K562 (cell line): ENCODE results near the gene FAM174C. TPM values are rescaled to one million over a fixed set of nuclear protein-coding genes. Genes with fewer than 3 reads are reported as not detected.
A peak's percentile ranks its signal among the peaks of the same experiment; 100 is the strongest.

ENCODE experiments used
- ATF4 ChIP-seq: fragments of 450-650 bp; formaldehyde crosslinking; IDR thresholded peaks from 2 replicates; pipeline ENCODE4 v1.4.0; 2022; ENCODE audit warnings: mild to moderate bottlenecking, moderate library complexity
- CGGBP1 ChIP-seq: fragments of 250-450 bp; sonication (Bioruptor Pico); IDR thresholded peaks from 2 replicates; pipeline ENCODE4 v1.9.0; 2021; ENCODE audit warnings: mild to moderate bottlenecking
- DPF2 ChIP-seq: fragments of 450-650 bp; IDR thresholded peaks from 2 replicates; pipeline ENCODE4 v1.6.1; 2016
- EWSR1 ChIP-seq: fragments of 450-650 bp; IDR thresholded peaks from 2 replicates; pipeline ENCODE4 v1.6.1; 2018; ENCODE audit warnings: borderline replicate concordance, mild to moderate bottlenecking, low read depth, moderate library complexity; ENCODE audit not compliant: partially characterized antibody
- IRF9 ChIP-seq: fragments of 450-650 bp; IDR thresholded peaks from 2 replicates; pipeline ENCODE4 v1.6.1; 2016; ENCODE audit warnings: missing biosample characterization, missing genetic modification characterization
- KDM4B ChIP-seq, 2 experiments: fragments of 450-650 bp in 1 of 2; sonication (generic) in 1 of 2; IDR thresholded peaks; 2 replicates each; pipeline ENCODE4 v1.6.1; 2016 to 2017; ENCODE audit warnings: borderline replicate concordance in 2 of 2, antibody characterized with exemption in 1 of 2, low read depth in 1 of 2, mild to moderate bottlenecking in 1 of 2
- MED1 ChIP-seq: sonication (generic); formaldehyde crosslinking; IDR thresholded peaks from 2 replicates; pipeline ENCODE4 v1.8.1; 2023; ENCODE audit warnings: missing genetic modification reagents, borderline replicate concordance
- MIER1 ChIP-seq: fragments of 450-650 bp; IDR thresholded peaks from 2 replicates; pipeline ENCODE4 v1.6.1; 2016; ENCODE audit warnings: antibody characterized with exemption, mild to moderate bottlenecking, low read depth
- MYBL2 ChIP-seq, 2 experiments: fragments of 450-650 bp in 1 of 2; sonication (generic) in 1 of 2; formaldehyde crosslinking in 1 of 2; IDR thresholded peaks; 2 replicates each; pipeline versions ENCODE4 v1.6.1 to v1.8.1; 2017 to 2022; ENCODE audit warnings: borderline replicate concordance in 1 of 2, inconsistent platforms in 1 of 2, low read depth in 1 of 2, mild to moderate bottlenecking in 1 of 2, missing genetic modification reagents in 1 of 2, moderate library complexity in 1 of 2
- NR3C1 ChIP-seq: sonication (generic); formaldehyde crosslinking; IDR thresholded peaks from 2 replicates; pipeline ENCODE4 v1.8.1; 2022; ENCODE audit warnings: missing genetic modification reagents
- PHTF2 ChIP-seq: fragments of 250-450 bp; sonication (Bioruptor Pico); IDR thresholded peaks from 2 replicates; pipeline ENCODE4 v1.5.0; 2021; ENCODE audit warnings: mild to moderate bottlenecking
- POLR2AphosphoS2 ChIP-seq: IDR thresholded peaks from 2 replicates; pipeline ENCODE4 v1.6.1; 2012; ENCODE audit warnings: low read length, improper control_type of control experiment
- RCOR1 ChIP-seq, 2 experiments: IDR thresholded peaks; 2 replicates each; pipeline ENCODE4 v1.6.1; 2012; ENCODE audit warnings: low read depth in 2 of 2, low read length in 2 of 2, borderline replicate concordance in 1 of 2, improper control_type of control experiment in 1 of 2
- RUNX1 ChIP-seq: sonication (generic); IDR thresholded peaks from 2 replicates; pipeline ENCODE4 v1.6.1; 2016; ENCODE audit warnings: antibody characterized with exemption, low read depth
- SAP30 ChIP-seq: fragments of 200-600 bp; sonication (generic); IDR thresholded peaks from 2 replicates; pipeline ENCODE4 v1.6.1; 2012; ENCODE audit warnings: borderline replicate concordance, low read depth, mild to moderate bottlenecking, moderate library complexity, low read length, control low read depth, inconsistent platforms; ENCODE audit not compliant: insufficient read depth, poor library complexity, severe bottlenecking
- SIN3A ChIP-seq, 2 experiments: fragments of 150-350 bp in 1 of 2; IDR thresholded peaks; 2 replicates each; pipeline ENCODE4 v1.6.1; 2011 to 2016; ENCODE audit warnings: borderline replicate concordance in 2 of 2, low read depth in 2 of 2, low read length in 2 of 2, mild to moderate bottlenecking in 2 of 2, moderate library complexity in 2 of 2; ENCODE audit not compliant: control insufficient read depth in 1 of 2
- SIN3B ChIP-seq: fragments of 450-650 bp; IDR thresholded peaks from 2 replicates; pipeline ENCODE4 v1.6.1; 2017; ENCODE audit warnings: low read depth, mild to moderate bottlenecking, moderate library complexity
- SIX5 ChIP-seq, 2 experiments: IDR thresholded peaks; 2 replicates each; pipeline ENCODE4 v1.6.1; 2011; ENCODE audit warnings: low read length in 2 of 2, borderline replicate concordance in 1 of 2, low read depth in 1 of 2, mild to moderate bottlenecking in 1 of 2, moderate library complexity in 1 of 2; ENCODE audit not compliant: insufficient read depth in 1 of 2
- SMARCA5 ChIP-seq: fragments of 450-650 bp; IDR thresholded peaks from 2 replicates; pipeline ENCODE4 v1.6.1; 2016
- SRSF9 ChIP-seq: fragments of 200-400 bp; formaldehyde crosslinking; IDR thresholded peaks from 2 replicates; pipeline ENCODE4 v1.6.1; 2017; ENCODE audit warnings: low read depth, low read length, borderline replicate concordance
- STAT5B ChIP-seq: fragments of 250-450 bp; sonication (Bioruptor Pico); IDR thresholded peaks from 2 replicates; pipeline ENCODE4 v1.8.0; 2021; ENCODE audit warnings: mild to moderate bottlenecking, inconsistent platforms
- TEAD1 ChIP-seq, 2 experiments: fragments of 450-650 bp in 1 of 2; sonication (generic) in 1 of 2; formaldehyde crosslinking; IDR thresholded peaks; 2 replicates each; pipeline versions ENCODE4 v1.4.0 to v1.8.0; 2020 to 2022; ENCODE audit warnings: mild to moderate bottlenecking in 2 of 2, missing genetic modification reagents in 1 of 2
- ZBTB1 ChIP-seq: sonication (generic); formaldehyde crosslinking; IDR thresholded peaks from 2 replicates; pipeline ENCODE4 v1.8.1; 2023; ENCODE audit warnings: missing genetic modification reagents, low read depth, mild to moderate bottlenecking, borderline replicate concordance
- ZFP30 ChIP-seq: fragments of 250-450 bp; sonication (Bioruptor Pico); IDR thresholded peaks from 2 replicates; pipeline ENCODE4 v1.8.0; 2022; ENCODE audit warnings: moderate library complexity, mild to moderate bottlenecking, inconsistent platforms, borderline replicate concordance
- ZNF644 ChIP-seq: fragments of 200-800 bp; sonication (Bioruptor generic); IDR thresholded peaks from 2 replicates; pipeline ENCODE4 v1.6.1; 2016; ENCODE audit warnings: low read depth, missing genetic modification characterization, missing compliant biosample characterization
- ZNF717 ChIP-seq: fragments of 250-450 bp; sonication (Bioruptor Pico); IDR thresholded peaks from 2 replicates; pipeline ENCODE4 v1.5.0; 2021
- polyA plus RNA-seq, 8 experiments: library from polyadenylated mRNA; depleted of rRNA in 4 of 8; stranded (reverse) in 5 of 8; unstranded in 3 of 8; fragments of >200 nt; fragmentation: Nextera tagmentation in 2 of 8; fragmentation: Illumina TruSeq in 1 of 8; extraction: Ambion mirVana in 2 of 8; extraction: Trizol in 1 of 8; gene quantifications; 2 replicates each; pipeline versions ENCODE4 v1.2.1 to v1.2.3, GENCODE V29; 2011 to 2014; ENCODE audit warnings: inconsistent platforms in 1 of 8, missing spikeins in 1 of 8
- total RNA-seq, 7 experiments: library from RNA; depleted of rRNA in 6 of 7; stranded (reverse); fragments of >200 nt in 6 of 7; fragmentation: Illumina TruSeq in 2 of 7; extraction: Trizol in 2 of 7; gene quantifications; 2 replicates each; pipeline versions ENCODE4 v1.2.1 to v1.2.3, GENCODE V29; 2011 to 2021; ENCODE audit warnings: low replicate concordance in 1 of 7

Gene FAM174C
- total and polyA plus RNA-seq, 9 of the 15 experiments (the other 6 are each of a cell fraction or from before 2014, with no cell fraction given) = 0.66 to 89.6 (median 20.3) TPM

- TF ChIP-seq NR3C1 (CRISPR knock-in tag) = no peak
- no peak for TF ChIP-seq STAT5B (CRISPR knock-in tag)
- peak; percentile 27; the same call in 1 of the 2 replicates for TF ChIP-seq DPF2
- TF ChIP-seq SMARCA5 = 0 out of 2 replicates have a peak, but pooled peaks have one; percentile 23
- no peak for TF ChIP-seq ZNF717 (CRISPR knock-in tag)
- TF ChIP-seq RCOR1 (IDR thresholded peaks at IDR 0.05; ENCODE audit: borderline replicate concordance in 1 of 2, low read depth in 2 of 2, low read length in 2 of 2) = 0 out of 4 replicates have a peak, but pooled peaks of 1 of the 2 experiments have one; percentile 19
- TF ChIP-seq CGGBP1 = no peak
- no peak for TF ChIP-seq MYBL2 (IDR thresholded peaks at IDR 0.05; ENCODE audit: low read depth)
- TF ChIP-seq MYBL2 (CRISPR knock-in tag; IDR thresholded peaks at IDR 0.05; ENCODE audit: borderline replicate concordance) = no peak
- no peak for TF ChIP-seq SRSF9
- no peak for TF ChIP-seq POLR2AphosphoS2
- TF ChIP-seq ZFP30 (CRISPR knock-in tag) = no peak
- TF ChIP-seq EWSR1 = no peak
- TF ChIP-seq SAP30 = no peak
- no peak for TF ChIP-seq TEAD1 (CRISPR knock-in tag; IDR thresholded peaks at IDR 0.05)
- no peak for TF ChIP-seq SIN3A (IDR thresholded peaks at IDR 0.05; ENCODE audit: borderline replicate concordance in 2 of 2, control insufficient read depth in 1 of 2, low read depth in 2 of 2, low read length in 2 of 2)
- TF ChIP-seq MIER1 = 0 out of 2 replicates have a peak, but pooled peaks have one; percentile 48
- TF ChIP-seq ATF4 (CRISPR knock-in tag) = no peak
- no peak for TF ChIP-seq IRF9 (tag)
- no peak for TF ChIP-seq SIN3B
- no peak for TF ChIP-seq KDM4B (IDR thresholded peaks at IDR 0.05; ENCODE audit: borderline replicate concordance in 2 of 2, low read depth in 1 of 2)
- no peak for TF ChIP-seq ZBTB1 (CRISPR knock-in tag)
- TF ChIP-seq ZNF644 = no peak
- no peak for TF ChIP-seq RUNX1
- TF ChIP-seq MED1 (CRISPR knock-in tag) = no peak
- TF ChIP-seq SIX5 (IDR thresholded peaks at IDR 0.05; ENCODE audit: borderline replicate concordance in 1 of 2, insufficient read depth in 1 of 2, low read depth in 1 of 2, low read length in 2 of 2) = no peak
- no peak for TF ChIP-seq PHTF2 (CRISPR knock-in tag)
These were observed 6.9 kb upstream of the FAM174C start (continued) for GRCh38 chr19:1268226-1269064.
